Neural cell (in vitro differentiated cells): ENCODE measurements around the gene USP48. TPM values are rescaled to one million over a fixed set of nuclear protein-coding genes. Genes with fewer than 3 reads are reported as not detected.

ENCODE experiments used
- H2AFZ ChIP-seq: fragments of 200-600, 300-800 bp; sonication (generic), shearing (Covaris generic); 2 replicates; pipeline ENCODE4 v1.6.0; 2014; ENCODE audit warnings: low read depth, mild to moderate bottlenecking, antibody characterized with exemption, low read length, moderate library complexity
- H3F3A ChIP-seq: fragments of 200-600 bp; shearing (Covaris generic); 2 replicates; pipeline ENCODE4 v1.6.1; 2016; ENCODE audit warnings: mild to moderate bottlenecking, moderate library complexity, mixed read lengths, antibody characterized with exemption, low read length; ENCODE audit not compliant: insufficient read depth, poor library complexity, severe bottlenecking
- H3K27ac ChIP-seq: fragments of 200-600, 300-800 bp; sonication (generic), shearing (Covaris generic); 2 replicates; pipeline ENCODE4 v1.5.1; 2014; ENCODE audit warnings: mild to moderate bottlenecking, low read length, moderate library complexity
- H3K27me3 ChIP-seq: fragments of 300-800, 200-600 bp; sonication (generic), shearing (Covaris generic); 2 replicates; pipeline ENCODE4 v1.6.0; 2014; ENCODE audit warnings: mild to moderate bottlenecking, low read depth, low read length, moderate library complexity; ENCODE audit not compliant: insufficient read depth
- H3K36me3 ChIP-seq: fragments of 300-800, 200-600 bp; sonication (generic), shearing (Covaris generic); 2 replicates; pipeline ENCODE4 v1.5.1; 2014; ENCODE audit warnings: mild to moderate bottlenecking, antibody characterized with exemption, low read length, moderate library complexity; ENCODE audit not compliant: insufficient read depth
- H3K4me2 ChIP-seq: fragments of 300-800, 200-600 bp; sonication (generic), shearing (Covaris generic); 2 replicates; pipeline ENCODE4 v1.6.0; 2014; ENCODE audit warnings: mild to moderate bottlenecking, low read length
- H3K4me3 ChIP-seq: fragments of 300-800, 200-600 bp; sonication (generic), shearing (Covaris generic); 2 replicates; pipeline ENCODE4 v1.5.1; 2014; ENCODE audit warnings: mild to moderate bottlenecking, low read length, moderate library complexity
- H3K79me2 ChIP-seq: fragments of 200-600 bp; shearing (Covaris generic); replicated peaks from 2 replicates; pipeline ENCODE4 v1.6.0; 2014; ENCODE audit warnings: mild to moderate bottlenecking, low read length, moderate library complexity; ENCODE audit not compliant: insufficient read depth
- H3K9ac ChIP-seq: fragments of 300-800, 200-600 bp; sonication (generic), shearing (Covaris generic); 2 replicates; pipeline ENCODE4 v1.6.1; 2016; ENCODE audit warnings: mild to moderate bottlenecking, low read length, mixed read lengths
- H3K9me2 ChIP-seq: fragments of 200-600 bp; shearing (Covaris generic); 2 replicates; pipeline ENCODE4 v1.6.1; 2016; ENCODE audit warnings: mild to moderate bottlenecking, low read length, mixed read lengths; ENCODE audit not compliant: insufficient read depth
- H3K9me3 ChIP-seq: fragments of 200-600, 300-800 bp; sonication (generic), shearing (Covaris generic); 2 replicates; pipeline ENCODE4 v1.6.1; 2016; ENCODE audit warnings: mild to moderate bottlenecking, mixed run types, low read length, moderate library complexity, mixed read lengths
- H4K20me1 ChIP-seq: fragments of 200-600 bp; shearing (Covaris generic); 2 replicates; pipeline ENCODE4 v1.6.1; 2016; ENCODE audit warnings: mild to moderate bottlenecking, mixed run types; ENCODE audit not compliant: insufficient read depth
- CTCF ChIP-seq: fragments of 450-650 bp; IDR thresholded peaks from 2 replicates; pipeline ENCODE4 v1.5.1; 2014; ENCODE audit warnings: antibody characterized with exemption, mild to moderate bottlenecking, moderate library complexity; ENCODE audit not compliant: poor library complexity, severe bottlenecking
- EP300 ChIP-seq: fragments of 450-650 bp; conservative IDR thresholded peaks from 2 replicates; pipeline ENCODE4 v1.6.1; 2014; ENCODE audit warnings: antibody characterized with exemption, mild to moderate bottlenecking, moderate library complexity; ENCODE audit not compliant: poor library complexity, severe bottlenecking
- EZH2 ChIP-seq: fragments of 200-600, 300-800 bp; shearing (Covaris generic), sonication (generic); IDR thresholded peaks from 2 replicates; pipeline ENCODE4 v1.6.1; 2014; ENCODE audit warnings: antibody characterized with exemption, low read length, borderline replicate concordance, mild to moderate bottlenecking; ENCODE audit not compliant: insufficient read depth, poor library complexity, severe bottlenecking
- MXI1 ChIP-seq: fragments of 450-650 bp; conservative IDR thresholded peaks from 2 replicates; pipeline ENCODE4 v1.6.1; 2014; ENCODE audit warnings: antibody characterized with exemption, mild to moderate bottlenecking; ENCODE audit not compliant: poor library complexity, severe bottlenecking
- POLR2AphosphoS5 ChIP-seq: IDR thresholded peaks from 2 replicates; pipeline ENCODE4 v1.6.1; 2012
- RAD21 ChIP-seq: fragments of 450-650 bp; conservative IDR thresholded peaks from 2 replicates; pipeline ENCODE4 v1.6.1; 2014; ENCODE audit warnings: antibody characterized with exemption, mild to moderate bottlenecking, moderate library complexity
- REST ChIP-seq: IDR thresholded peaks from 2 replicates; pipeline ENCODE4 v1.6.1; 2012; ENCODE audit warnings: borderline replicate concordance
- SMC3 ChIP-seq: fragments of 450-650 bp; conservative IDR thresholded peaks from 2 replicates; pipeline ENCODE4 v1.6.1; 2014; ENCODE audit warnings: antibody characterized with exemption, mild to moderate bottlenecking, moderate library complexity; ENCODE audit not compliant: poor library complexity
- TAF1 ChIP-seq: IDR thresholded peaks from 2 replicates; pipeline ENCODE4 v1.6.1; 2012; ENCODE audit warnings: low read depth
- polyA plus RNA-seq: library from polyadenylated mRNA; depleted of rRNA; stranded (reverse); fragments of >200 nt; gene quantifications from 2 replicates; pipeline ENCODE4 v1.2.3, GENCODE V29; 2014

Gene USP48
- polyA plus RNA-seq, 1 donor from 2014 or later = 67.2 TPM

GRCh38 chr1:21638531-21639341, 144.2 kb downstream of the USP48 start:
- H3K9me2 ChIP-seq = no peaks in the 10 kb centered on the region
- H3K4me2 ChIP-seq = no peak overlapping the region
- no peaks in the 10 kb centered on the region for H3K9me3 ChIP-seq
- no peaks in the 10 kb centered on the region for H3K36me3 ChIP-seq
- H2AFZ ChIP-seq = no peak overlapping the region
- no peak overlapping the region for H3K9ac ChIP-seq
- no peaks in the 10 kb centered on the region for H3K79me2 ChIP-seq
- TF ChIP-seq RAD21 (no peak), REST (no peak), TAF1 (no peak), POLR2AphosphoS5 (no peak), EZH2 (no peak), CTCF (no peak), SMC3 (no peak), EP300 (no peak), MXI1 (no peak)
- H3K4me3 ChIP-seq = no peak overlapping the region
- no peaks in the 10 kb centered on the region for H3K27me3 ChIP-seq
- no peak overlapping the region for H3K27ac ChIP-seq
- no peaks in the 10 kb centered on the region for H3F3A ChIP-seq
- no peaks in the 10 kb centered on the region for H4K20me1 ChIP-seq

- H3K79me2 ChIP-seq = no peaks in the 10 kb centered on the region
- no peak overlapping the region for H3K4me2 ChIP-seq
- no peak overlapping the region for H3K9ac ChIP-seq
- no peaks in the 10 kb centered on the region for H3K27me3 ChIP-seq
- no peaks in the 10 kb centered on the region for H3K9me2 ChIP-seq
- H3K36me3 ChIP-seq = no peaks in the 10 kb centered on the region
- no peaks in the 10 kb centered on the region for H3K9me3 ChIP-seq
- TF ChIP-seq POLR2AphosphoS5 = no peak
- no peak for TF ChIP-seq CTCF
- no peak for TF ChIP-seq SMC3
- TF ChIP-seq MXI1 = no peak
- TF ChIP-seq EP300 = no peak
- no peak for TF ChIP-seq TAF1
- TF ChIP-seq REST = no peak
- no peaks in the 10 kb centered on the region for H4K20me1 ChIP-seq
- no peak overlapping the region for H3K4me3 ChIP-seq
- no peaks in the 10 kb centered on the region for H3F3A ChIP-seq
- no peak overlapping the region for H3K27ac ChIP-seq
- no peak overlapping the region for H2AFZ ChIP-seq
Measured at GRCh38 chr1:21637514-21637913, 145.4 kb downstream of the USP48 start.
